WERI-Rb-1 (cell line): Measurements from ENCODE around the gene LKAAEAR1.

Source experiments
- DNase-seq: peaks from one replicate; pipeline ENCODE4 v3.0.0-alpha.2; 2020
- H3K27ac ChIP-seq: fragments of 250-450 bp; sonication (Bioruptor Pico); 2 replicates; pipeline ENCODE4 v1.5.1; 2020; ENCODE audit warnings: mild to moderate bottlenecking, moderate library complexity
- H3K27me3 ChIP-seq: fragments of 250-450 bp; sonication (Bioruptor Pico); 2 replicates; pipeline ENCODE4 v1.5.1; 2021; ENCODE audit warnings: mild to moderate bottlenecking, low read depth, moderate library complexity; ENCODE audit not compliant: insufficient read depth, severe bottlenecking
- H3K36me3 ChIP-seq: fragments of 250-450 bp; sonication (Bioruptor Pico); 2 replicates; pipeline ENCODE4 v1.5.1; 2020; ENCODE audit warnings: mild to moderate bottlenecking, moderate library complexity
- H3K4me3 ChIP-seq: 2 replicates; pipeline ENCODE4 v1.5.1; 2011; ENCODE audit warnings: low read depth, mild to moderate bottlenecking, control low read depth, low read length
- H3K9me3 ChIP-seq: fragments of 250-450 bp; sonication (Bioruptor Pico); 2 replicates; pipeline ENCODE4 v1.5.1; 2021; ENCODE audit warnings: mild to moderate bottlenecking, moderate library complexity; ENCODE audit not compliant: severe bottlenecking
- TF ChIP-seq, protein P1 (sequence below): IDR thresholded peaks from 2 replicates; pipeline ENCODE4 v1.5.1; 2011; ENCODE audit warnings: low read depth, mild to moderate bottlenecking, control low read depth, inconsistent platforms, low read length

LKAAEAR1 gene

DNA sequence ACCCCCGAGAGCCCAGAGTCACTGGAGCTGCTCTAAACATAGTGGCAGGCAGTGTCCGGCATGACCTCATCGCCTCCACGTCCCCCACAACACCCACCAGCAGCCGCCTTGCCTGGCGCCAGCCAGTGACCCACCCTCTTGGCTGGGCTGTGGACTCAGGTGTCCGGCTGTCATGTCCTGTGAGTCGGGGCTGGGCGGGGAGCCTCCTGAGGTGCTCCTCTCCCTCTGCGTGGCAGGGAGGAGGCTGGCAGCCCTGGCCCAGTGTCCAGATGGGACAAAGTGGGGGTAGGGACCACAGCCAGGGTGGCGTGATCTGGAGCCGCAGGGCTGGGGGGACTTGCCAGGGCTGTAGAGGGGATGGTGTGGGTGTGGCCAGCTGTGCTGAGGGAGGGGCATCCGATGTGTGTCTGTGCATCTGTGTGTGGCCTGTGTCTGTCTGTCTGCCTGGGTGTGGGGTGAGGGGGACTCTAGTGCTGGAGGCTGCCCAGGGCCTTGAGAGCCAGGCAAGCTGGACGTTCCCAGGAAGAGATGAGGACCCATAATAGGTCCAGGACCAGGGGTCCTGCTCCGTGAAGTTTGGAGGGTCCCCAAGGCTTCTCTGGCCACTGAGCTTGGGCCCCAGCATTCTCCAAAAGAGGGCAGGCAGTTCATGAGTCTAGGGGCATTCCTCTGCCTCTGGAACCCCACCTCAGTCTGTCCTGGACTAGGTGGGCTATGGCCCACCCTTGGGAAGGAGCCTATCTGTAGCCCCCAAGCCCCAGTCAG, 32.5 kb downstream of the LKAAEAR1 start:
- H3K36me3 ChIP-seq, result no peaks in the 10 kb centered on the region
- no peaks in the 10 kb centered on the region for H3K9me3 ChIP-seq
- TF ChIP-seq, protein P1, sequence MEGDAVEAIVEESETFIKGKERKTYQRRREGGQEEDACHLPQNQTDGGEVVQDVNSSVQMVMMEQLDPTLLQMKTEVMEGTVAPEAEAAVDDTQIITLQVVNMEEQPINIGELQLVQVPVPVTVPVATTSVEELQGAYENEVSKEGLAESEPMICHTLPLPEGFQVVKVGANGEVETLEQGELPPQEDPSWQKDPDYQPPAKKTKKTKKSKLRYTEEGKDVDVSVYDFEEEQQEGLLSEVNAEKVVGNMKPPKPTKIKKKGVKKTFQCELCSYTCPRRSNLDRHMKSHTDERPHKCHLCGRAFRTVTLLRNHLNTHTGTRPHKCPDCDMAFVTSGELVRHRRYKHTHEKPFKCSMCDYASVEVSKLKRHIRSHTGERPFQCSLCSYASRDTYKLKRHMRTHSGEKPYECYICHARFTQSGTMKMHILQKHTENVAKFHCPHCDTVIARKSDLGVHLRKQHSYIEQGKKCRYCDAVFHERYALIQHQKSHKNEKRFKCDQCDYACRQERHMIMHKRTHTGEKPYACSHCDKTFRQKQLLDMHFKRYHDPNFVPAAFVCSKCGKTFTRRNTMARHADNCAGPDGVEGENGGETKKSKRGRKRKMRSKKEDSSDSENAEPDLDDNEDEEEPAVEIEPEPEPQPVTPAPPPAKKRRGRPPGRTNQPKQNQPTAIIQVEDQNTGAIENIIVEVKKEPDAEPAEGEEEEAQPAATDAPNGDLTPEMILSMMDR, result no peak
- no peaks in the 10 kb centered on the region for H3K27me3 ChIP-seq
- H3K27ac ChIP-seq, result no peak overlapping the region
- H3K4me3 ChIP-seq, result no peak overlapping the region
- no peak for DNase-seq

DNA sequence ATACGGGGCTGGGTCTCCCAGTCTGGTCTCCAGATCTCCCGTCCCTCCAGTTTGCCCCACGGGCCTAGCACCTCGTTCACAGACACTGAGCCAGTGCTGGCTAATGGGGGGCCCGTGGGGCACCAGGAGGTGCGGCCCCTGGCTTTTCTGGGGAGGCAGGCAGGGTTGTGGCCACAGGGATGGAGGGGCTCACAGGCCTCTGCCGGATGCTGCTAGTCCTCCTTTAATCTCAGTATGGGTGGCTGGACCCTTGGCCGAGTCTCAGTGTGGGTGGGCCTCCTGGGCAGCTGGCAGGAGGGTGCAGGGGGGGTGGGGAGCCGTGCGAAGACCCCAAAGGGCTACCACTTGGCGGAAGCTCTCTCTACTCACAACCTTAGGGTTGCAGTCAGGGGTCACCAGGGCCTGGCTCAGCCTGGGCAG, 33.2 kb downstream of the LKAAEAR1 start:
- H3K27ac ChIP-seq, result no peak overlapping the region
- no peaks in the 10 kb centered on the region for H3K27me3 ChIP-seq
- TF ChIP-seq, protein P1, result no peak
- H3K4me3 ChIP-seq, result no peak overlapping the region
- DNase-seq, result no peak
- H3K9me3 ChIP-seq, result no peaks in the 10 kb centered on the region
- H3K36me3 ChIP-seq, result no peaks in the 10 kb centered on the region

DNA sequence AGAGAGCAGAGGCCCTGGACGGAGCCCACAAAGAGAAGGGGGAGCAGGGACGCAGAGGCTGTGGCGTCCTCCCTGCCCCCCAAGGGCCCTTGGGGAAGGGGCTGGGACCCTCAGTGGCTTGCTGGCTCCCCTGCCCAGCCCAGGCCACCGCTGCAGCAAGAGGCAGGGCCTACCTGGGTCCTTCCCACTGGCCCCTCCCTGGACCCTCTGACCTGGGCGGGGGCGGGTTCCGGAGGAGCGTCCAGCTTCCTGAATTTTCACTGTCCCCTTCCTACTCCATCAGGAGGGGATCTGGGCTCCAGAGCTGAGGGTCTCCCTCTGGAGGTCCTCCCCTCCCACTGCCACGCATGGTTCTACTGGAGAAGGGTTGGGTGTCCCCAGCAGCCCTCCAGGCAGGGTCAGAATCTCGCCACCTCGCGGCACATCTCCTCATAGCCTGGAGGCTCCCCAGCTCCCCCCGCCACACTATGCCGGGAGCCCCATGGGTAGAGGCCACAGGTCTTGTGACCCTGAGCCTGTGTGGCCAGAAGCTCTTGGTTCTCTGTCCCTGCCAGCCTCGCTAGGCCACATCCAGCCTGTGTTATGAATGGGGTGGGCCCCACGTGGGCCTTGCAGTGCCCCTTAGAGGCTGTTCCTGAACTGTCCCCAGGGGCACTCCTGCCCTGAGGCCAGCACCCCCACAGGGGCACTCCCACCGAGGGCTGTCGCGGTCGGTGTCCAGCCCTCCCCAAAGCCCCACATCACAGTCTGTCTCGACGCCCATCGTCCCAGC, 33.8 kb downstream of the LKAAEAR1 start:
- Histone ChIP-seq H3K27me3 (no peaks in the 10 kb centered on the region), H3K27ac (no peak overlapping the region), H3K4me3 (no peak overlapping the region), H3K9me3 (no peaks in the 10 kb centered on the region), H3K36me3 (no peaks in the 10 kb centered on the region)
- DNase-seq, result no peak
- TF ChIP-seq, protein P1, result no peak

DNA sequence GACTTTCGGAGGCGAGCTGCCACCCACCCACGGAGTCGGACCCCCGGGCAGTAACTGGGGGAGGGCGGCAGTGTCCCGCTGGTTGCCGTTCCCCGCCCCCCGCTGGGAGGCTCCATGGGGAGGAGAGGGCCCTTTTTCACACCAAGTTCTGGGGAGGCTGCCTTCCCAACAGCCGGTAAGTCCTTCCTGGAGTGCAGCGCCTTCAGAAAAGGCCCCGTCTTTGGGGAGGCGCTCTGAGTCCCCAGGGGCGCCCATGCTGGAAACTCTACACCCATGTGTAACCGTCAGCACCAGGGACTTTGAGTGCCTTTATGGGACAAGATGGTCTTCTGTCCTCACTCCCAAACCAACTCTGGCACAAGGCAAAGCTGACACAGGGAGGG, 34.3 kb downstream of the LKAAEAR1 start:
- Histone ChIP-seq H3K27me3 (no peaks in the 10 kb centered on the region), H3K27ac (no peak overlapping the region), H3K36me3 (no peaks in the 10 kb centered on the region), H3K9me3 (no peaks in the 10 kb centered on the region), H3K4me3 (0 out of 2 replicates have a peak overlapping the region, but pooled peaks have one; percentile 16)
- TF ChIP-seq, protein P1, result no peak
- DNase-seq, result no peak

DNA sequence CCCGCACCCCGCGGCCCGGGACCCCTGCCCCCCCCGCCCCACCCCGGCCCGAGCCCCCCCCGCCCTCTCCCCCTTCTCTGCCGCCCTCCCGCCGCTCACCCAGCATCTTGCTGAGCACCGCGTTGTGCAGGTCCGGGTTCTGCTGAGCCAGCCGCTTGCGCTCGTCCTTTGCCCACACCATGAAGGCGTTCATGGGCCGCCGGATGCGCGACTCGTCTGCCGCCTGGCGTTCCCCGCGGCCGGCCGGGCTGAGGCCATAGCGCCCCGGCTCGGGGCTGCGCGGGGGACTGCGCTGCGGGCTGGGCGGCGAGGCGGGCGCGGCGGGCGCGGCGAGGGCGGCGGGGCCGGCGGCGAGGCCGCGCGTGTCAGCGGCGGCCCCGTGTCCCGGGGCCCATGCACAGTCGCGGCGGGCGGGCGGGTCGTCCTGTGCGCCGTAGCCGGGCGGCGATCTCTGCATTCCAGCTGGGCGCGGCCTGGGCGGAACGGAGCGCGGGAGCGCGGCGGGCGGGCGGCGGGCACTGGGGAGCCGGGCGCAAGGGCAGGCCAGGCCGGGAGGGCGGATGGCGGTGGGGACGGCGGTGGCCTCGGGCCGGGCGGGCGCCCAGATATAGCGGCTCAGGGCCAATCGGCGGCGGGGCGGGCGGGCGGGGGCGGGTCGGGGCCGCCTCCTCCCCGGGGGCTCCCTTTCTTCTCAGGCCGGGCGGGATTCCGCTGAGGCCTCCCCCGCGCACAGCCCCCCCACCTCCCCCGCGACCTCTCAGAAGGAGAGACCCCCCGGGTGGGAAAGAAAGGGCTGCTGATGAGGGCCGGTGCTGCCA, 34.9 kb downstream of the LKAAEAR1 start, which contains the start of gene SOX18:
Gene SOX18 (minus strand): TSS at position 580 of the 818 bp plus-strand sequence. CDS start 123 bp downstream, at position 457.
- no peaks in the 10 kb centered on the region for H3K36me3 ChIP-seq
- H3K27ac ChIP-seq, result no peak within 1 kb of the TSS
- no peaks in the 10 kb centered on the region for H3K27me3 ChIP-seq
- TF ChIP-seq, protein P1, result no peak
- no peak for DNase-seq
- H3K4me3 ChIP-seq, result peak within 1 kb of the TSS; percentile 28
- no peaks in the 10 kb centered on the region for H3K9me3 ChIP-seq
